ENCODE results near the gene FOXP1.

The FOXP1 gene

GRCh38 chr3:71402911-71403310, 180.6 kb downstream of the FOXP1 start:
- DNase-seq, result no peak

GRCh38 chr3:71402280-71402679, 181.2 kb downstream of the FOXP1 start:
- DNase-seq, result no peak

- DNase-seq, result no peak
These were observed 181.8 kb downstream of the FOXP1 start for GRCh38 chr3:71401695-71402231.

DNA sequence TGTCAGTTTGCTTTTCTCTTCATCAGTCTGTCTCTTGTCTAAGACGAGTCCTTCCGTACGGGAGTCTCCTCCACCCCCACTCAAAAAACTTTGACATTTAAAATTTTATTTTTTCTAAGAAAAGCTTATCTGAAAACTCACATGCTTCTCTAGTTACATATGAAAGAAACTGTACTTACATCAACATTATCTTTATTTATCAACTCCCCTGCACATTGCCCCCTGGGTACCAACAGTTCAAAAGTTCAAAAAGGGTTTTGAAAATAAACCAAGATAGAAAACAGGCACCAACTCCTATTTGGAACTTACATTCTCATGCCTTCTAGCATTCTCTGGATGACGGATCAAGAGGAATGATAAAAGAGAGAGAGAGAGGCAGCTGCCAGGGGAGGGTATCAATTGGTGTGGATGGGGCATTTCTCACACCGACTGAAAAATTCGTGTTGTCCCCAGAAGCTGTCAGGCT, 182.5 kb downstream of the FOXP1 start:
- DNase-seq, result no peak

DNA sequence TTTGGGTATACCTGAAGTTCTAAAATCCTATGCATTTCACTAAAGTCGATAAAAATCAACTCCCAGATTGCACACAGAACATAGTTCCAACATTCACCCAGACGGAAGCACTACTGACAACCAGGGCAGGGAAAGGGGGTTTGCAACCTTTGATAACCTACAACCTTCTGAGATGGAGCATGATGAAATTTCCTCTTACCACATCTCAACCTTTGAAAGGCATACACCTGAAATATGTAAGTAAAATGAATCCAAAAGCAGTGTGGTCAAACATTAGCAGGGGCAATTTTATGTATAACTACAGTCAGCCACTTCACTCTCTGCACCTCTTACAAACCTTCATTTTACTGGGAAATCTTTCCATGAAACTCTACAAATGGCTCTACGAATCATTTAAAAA, 184.1 kb downstream of the FOXP1 start:
- DNase-seq, result no peak

DNA sequence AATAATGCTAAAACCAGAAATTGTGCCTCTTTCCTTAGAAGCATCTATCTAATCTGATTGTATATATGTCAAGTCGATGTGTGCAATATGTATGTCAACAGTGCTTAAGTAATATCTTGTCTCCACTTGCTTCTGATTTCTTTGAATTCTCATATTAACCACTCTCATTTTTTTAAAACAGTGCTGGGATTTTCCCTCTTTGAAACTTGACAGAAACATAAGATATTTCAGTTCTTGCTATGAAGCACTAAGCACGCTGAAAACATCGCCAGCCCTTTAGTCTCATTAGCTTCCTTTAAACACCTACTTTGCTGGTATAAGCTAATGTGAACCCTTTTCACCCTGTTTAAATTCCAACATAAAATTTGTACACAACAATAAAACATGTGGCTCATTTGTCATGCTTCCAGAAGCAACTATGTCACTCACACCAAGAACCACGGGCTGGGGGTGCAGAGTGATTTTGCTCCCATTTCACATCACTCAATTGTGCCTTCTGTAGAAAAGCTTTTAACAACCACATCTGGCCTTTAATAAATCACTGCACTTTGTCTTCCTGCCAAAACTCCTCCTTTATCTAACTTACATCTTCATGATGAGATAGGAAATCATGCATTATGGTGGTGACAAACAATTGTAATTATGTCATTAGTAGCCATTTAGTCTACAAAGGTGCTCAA, 185.2 kb downstream of the FOXP1 start:
- DNase-seq, result no peak

DNA sequence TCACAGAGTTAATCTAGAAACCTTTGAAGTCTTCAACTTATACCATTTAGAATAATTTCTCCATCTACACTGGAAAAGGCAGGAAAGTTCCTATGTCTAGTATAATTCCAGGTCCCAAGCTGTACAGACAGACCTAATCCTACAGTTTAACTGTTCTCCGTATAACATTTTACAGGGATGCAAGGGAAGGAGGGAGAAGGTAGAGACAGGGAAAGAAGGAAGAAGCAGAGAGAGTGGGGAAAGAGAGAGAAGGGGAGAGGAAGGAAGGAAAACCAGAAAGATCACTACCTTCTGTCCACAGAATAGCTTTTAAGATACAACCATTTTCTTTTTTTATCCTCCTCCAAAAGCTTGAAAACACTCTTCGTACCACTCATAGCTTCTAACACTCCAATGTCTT, 185.8 kb downstream of the FOXP1 start:
- DNase-seq, result no peak

DNA sequence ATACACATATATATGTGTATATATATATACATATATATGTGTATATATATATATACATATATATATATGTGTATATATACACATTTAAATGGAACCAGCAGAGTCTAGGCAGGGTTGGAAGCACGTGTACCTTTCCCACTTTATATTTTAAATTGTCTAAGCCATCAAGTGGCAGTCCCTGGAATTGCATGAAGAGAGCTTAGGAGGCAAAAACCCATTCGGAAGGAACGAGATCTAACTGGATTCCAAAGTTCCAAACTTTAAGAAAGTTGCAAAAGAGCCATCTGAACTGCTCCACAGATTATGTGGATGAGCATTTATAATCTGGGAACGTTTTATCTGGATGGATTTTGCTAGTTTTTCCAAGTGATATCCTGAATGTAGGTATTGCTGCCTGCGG, 186.5 kb downstream of the FOXP1 start:
- no peak for DNase-seq

- DNase-seq, result no peak
These were observed 187.4 kb downstream of the FOXP1 start for GRCh38 chr3:71395927-71396695.

DNA sequence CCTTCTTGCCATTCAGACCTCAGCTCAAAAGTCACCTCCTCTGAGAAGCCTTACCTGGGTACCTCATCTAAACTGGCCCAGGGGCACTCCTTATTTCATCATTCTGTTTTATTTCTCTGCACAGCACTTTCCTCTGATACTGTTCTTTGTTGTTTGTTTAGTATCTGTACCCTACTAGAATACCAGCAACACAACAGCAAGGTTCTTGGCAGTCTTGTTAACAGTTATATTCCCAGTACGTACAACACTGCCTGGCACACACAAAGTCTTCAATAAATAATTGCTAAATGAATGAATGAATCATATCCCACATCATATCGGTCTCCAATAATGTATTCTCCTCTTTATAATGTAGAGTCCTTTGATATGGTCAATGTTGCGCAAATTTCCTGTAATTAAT, 188.1 kb downstream of the FOXP1 start:
- no peak for DNase-seq

GRCh38 chr3:71393745-71394144, 189.8 kb downstream of the FOXP1 start:
- DNase-seq, result no peak

GRCh38 chr3:71393093-71393492, 190.4 kb downstream of the FOXP1 start:
- no peak for DNase-seq

GRCh38 chr3:71392251-71392650, 191.3 kb downstream of the FOXP1 start:
- no peak for DNase-seq

DNA sequence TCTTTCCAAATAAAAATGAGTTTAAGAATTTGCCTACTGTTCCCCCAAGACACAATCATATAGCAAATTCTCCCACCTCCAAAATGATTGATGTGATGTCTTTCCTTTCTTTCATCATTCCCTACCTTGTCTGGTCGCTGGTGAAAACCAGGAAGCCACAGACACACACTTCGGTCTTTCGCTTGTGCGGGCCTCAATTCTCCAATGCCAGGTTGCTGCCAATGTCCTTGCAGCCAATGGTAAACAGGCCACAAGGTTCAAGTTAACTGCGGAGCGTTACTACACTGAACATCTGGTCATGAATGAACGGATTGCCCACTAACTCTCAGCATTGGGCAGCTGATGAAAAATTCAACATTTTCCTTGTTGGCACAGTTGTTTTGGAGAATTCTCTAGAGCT, 192.2 kb downstream of the FOXP1 start:
- no peak for DNase-seq

- DNase-seq, result peak in 2 of 56 donors; percentile 11 to 39
These were observed 193.5 kb downstream of the FOXP1 start for GRCh38 chr3:71389911-71390573.

GRCh38 chr3:71389191-71389590, 194.3 kb downstream of the FOXP1 start:
- no peak for DNase-seq

DNA sequence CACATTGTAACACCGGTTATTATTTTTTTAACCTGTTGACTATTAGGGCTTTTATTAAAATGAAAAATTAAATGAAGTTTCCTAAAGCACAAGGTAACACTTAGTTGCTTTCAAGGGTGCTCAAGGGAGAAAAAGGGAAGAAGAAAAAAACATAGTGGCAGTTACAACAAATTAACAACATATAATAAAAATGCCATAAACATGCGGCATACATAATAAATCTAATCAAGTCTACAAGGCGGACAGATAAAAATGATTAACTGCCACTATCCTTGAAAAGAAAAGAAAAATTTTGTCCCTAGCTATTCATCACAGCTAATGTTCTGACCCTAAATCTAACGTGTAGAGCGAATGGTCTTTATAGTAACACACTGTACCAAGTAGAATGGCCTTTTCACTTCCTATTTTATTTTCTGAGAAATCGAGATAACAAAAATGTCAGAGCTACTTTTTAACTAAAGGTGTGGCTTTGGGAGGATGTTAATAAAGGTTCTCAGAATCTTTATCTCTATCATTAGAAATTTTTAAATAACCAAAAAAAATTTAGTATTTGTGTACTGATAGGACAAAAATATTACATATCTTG, 194.9 kb downstream of the FOXP1 start:
- DNase-seq, result no peak

DNA sequence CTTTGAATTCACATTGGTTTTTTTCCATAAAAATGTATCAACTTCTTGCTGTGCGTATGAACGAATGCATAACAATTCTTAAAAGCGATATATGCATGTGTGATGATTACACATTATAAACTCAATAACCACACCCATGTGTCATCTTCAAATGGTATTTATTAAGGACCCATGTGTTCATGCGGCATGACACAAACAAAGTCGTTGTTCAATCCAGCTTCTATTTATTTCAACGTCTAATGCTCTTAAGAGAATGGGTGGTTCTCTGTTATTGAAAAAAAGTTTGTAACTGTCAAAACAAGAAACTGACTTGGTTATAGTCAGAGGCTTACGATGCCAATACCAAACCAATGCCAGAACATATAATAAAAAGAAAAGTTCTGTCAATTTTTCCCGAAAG, 195.9 kb downstream of the FOXP1 start:
- DNase-seq, result no peak

GRCh38 chr3:71384837-71385716, 198.5 kb downstream of the FOXP1 start:
- DNase-seq, result no peak

- DNase-seq, result no peak
These were observed 199.1 kb downstream of the FOXP1 start for GRCh38 chr3:71384388-71384787.

- DNase-seq, result no peak
These were observed 203.4 kb downstream of the FOXP1 start for GRCh38 chr3:71380096-71380495.

Measured in nucleus accumbens (tissue), 56 donors.